Measurements from ENCODE around the gene CHGA.

DNA sequence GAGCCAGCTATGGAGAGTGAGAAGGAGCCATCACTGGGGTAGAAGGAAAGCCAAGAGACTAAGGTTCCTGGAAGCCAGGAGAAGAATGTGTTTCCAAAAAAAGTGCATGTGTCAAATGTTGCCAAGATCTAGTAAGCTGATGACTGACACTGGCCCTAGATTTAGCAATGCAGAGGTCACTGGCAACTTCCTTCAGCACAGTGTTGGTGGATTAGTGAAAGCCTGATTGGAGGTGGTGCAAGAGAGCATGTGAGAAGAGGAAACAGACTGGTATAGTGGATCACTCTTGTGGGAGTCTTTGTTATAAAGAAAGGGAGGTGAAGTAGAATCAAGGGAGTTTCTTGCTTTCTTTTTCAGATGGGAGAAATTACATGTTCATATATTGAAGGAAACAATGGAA, 34.1 kb upstream of the CHGA start:
- TF ChIP-seq, protein P1, sequence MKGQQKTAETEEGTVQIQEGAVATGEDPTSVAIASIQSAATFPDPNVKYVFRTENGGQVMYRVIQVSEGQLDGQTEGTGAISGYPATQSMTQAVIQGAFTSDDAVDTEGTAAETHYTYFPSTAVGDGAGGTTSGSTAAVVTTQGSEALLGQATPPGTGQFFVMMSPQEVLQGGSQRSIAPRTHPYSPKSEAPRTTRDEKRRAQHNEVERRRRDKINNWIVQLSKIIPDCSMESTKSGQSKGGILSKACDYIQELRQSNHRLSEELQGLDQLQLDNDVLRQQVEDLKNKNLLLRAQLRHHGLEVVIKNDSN (CRISPR knock-in tag; IDR thresholded peaks at IDR 0.05): no peak
- TF ChIP-seq, protein P2, sequence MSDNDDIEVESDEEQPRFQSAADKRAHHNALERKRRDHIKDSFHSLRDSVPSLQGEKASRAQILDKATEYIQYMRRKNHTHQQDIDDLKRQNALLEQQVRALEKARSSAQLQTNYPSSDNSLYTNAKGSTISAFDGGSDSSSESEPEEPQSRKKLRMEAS (CRISPR knock-in tag; IDR thresholded peaks at IDR 0.05): no peak
- TF ChIP-seq, protein P3, sequence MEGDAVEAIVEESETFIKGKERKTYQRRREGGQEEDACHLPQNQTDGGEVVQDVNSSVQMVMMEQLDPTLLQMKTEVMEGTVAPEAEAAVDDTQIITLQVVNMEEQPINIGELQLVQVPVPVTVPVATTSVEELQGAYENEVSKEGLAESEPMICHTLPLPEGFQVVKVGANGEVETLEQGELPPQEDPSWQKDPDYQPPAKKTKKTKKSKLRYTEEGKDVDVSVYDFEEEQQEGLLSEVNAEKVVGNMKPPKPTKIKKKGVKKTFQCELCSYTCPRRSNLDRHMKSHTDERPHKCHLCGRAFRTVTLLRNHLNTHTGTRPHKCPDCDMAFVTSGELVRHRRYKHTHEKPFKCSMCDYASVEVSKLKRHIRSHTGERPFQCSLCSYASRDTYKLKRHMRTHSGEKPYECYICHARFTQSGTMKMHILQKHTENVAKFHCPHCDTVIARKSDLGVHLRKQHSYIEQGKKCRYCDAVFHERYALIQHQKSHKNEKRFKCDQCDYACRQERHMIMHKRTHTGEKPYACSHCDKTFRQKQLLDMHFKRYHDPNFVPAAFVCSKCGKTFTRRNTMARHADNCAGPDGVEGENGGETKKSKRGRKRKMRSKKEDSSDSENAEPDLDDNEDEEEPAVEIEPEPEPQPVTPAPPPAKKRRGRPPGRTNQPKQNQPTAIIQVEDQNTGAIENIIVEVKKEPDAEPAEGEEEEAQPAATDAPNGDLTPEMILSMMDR (IDR thresholded peaks at IDR 0.05): no peak
- TF ChIP-seq, protein P4, sequence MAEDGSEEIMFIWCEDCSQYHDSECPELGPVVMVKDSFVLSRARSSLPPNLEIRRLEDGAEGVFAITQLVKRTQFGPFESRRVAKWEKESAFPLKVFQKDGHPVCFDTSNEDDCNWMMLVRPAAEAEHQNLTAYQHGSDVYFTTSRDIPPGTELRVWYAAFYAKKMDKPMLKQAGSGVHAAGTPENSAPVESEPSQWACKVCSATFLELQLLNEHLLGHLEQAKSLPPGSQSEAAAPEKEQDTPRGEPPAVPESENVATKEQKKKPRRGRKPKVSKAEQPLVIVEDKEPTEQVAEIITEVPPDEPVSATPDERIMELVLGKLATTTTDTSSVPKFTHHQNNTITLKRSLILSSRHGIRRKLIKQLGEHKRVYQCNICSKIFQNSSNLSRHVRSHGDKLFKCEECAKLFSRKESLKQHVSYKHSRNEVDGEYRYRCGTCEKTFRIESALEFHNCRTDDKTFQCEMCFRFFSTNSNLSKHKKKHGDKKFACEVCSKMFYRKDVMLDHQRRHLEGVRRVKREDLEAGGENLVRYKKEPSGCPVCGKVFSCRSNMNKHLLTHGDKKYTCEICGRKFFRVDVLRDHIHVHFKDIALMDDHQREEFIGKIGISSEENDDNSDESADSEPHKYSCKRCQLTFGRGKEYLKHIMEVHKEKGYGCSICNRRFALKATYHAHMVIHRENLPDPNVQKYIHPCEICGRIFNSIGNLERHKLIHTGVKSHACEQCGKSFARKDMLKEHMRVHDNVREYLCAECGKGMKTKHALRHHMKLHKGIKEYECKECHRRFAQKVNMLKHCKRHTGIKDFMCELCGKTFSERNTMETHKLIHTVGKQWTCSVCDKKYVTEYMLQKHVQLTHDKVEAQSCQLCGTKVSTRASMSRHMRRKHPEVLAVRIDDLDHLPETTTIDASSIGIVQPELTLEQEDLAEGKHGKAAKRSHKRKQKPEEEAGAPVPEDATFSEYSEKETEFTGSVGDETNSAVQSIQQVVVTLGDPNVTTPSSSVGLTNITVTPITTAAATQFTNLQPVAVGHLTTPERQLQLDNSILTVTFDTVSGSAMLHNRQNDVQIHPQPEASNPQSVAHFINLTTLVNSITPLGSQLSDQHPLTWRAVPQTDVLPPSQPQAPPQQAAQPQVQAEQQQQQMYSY (CRISPR knock-in tag; IDR thresholded peaks at IDR 0.05): no peak
- TF ChIP-seq, protein P5, sequence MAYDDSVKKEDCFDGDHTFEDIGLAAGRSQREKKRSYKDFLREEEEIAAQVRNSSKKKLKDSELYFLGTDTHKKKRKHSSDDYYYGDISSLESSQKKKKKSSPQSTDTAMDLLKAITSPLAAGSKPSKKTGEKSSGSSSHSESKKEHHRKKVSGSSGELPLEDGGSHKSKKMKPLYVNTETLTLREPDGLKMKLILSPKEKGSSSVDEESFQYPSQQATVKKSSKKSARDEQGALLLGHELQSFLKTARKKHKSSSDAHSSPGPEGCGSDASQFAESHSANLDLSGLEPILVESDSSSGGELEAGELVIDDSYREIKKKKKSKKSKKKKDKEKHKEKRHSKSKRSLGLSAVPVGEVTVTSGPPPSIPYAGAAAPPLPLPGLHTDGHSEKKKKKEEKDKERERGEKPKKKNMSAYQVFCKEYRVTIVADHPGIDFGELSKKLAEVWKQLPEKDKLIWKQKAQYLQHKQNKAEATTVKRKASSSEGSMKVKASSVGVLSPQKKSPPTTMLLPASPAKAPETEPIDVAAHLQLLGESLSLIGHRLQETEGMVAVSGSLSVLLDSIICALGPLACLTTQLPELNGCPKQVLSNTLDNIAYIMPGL (CRISPR knock-in tag; IDR thresholded peaks at IDR 0.05): no peak
- TF ChIP-seq TEAD4 (CRISPR knock-in tag; IDR thresholded peaks at IDR 0.05) (no peak), NR3C1 (CRISPR knock-in tag; conservative IDR thresholded peaks at IDR 0.05; ENCODE audit: low read depth) (no peak), JUN (CRISPR knock-in tag; IDR thresholded peaks at IDR 0.05) (no peak), NFYB (CRISPR knock-in tag; conservative IDR thresholded peaks at IDR 0.05; ENCODE audit: low read depth) (no peak), ZNF121 (CRISPR knock-in tag; IDR thresholded peaks at IDR 0.05) (no peak), NFE2L1 (CRISPR knock-in tag; IDR thresholded peaks at IDR 0.05) (no peak), ZNF138 (CRISPR knock-in tag; conservative IDR thresholded peaks at IDR 0.05) (no peak)
- TF ChIP-seq, protein P6, sequence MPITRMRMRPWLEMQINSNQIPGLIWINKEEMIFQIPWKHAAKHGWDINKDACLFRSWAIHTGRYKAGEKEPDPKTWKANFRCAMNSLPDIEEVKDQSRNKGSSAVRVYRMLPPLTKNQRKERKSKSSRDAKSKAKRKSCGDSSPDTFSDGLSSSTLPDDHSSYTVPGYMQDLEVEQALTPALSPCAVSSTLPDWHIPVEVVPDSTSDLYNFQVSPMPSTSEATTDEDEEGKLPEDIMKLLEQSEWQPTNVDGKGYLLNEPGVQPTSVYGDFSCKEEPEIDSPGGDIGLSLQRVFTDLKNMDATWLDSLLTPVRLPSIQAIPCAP (CRISPR knock-in tag; IDR thresholded peaks at IDR 0.05): no peak
- TF ChIP-seq, protein P7, sequence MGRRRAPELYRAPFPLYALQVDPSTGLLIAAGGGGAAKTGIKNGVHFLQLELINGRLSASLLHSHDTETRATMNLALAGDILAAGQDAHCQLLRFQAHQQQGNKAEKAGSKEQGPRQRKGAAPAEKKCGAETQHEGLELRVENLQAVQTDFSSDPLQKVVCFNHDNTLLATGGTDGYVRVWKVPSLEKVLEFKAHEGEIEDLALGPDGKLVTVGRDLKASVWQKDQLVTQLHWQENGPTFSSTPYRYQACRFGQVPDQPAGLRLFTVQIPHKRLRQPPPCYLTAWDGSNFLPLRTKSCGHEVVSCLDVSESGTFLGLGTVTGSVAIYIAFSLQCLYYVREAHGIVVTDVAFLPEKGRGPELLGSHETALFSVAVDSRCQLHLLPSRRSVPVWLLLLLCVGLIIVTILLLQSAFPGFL (CRISPR knock-in tag; IDR thresholded peaks at IDR 0.05; ENCODE audit: borderline replicate concordance): no peak
